GM23338 (cell line): ENCODE results near the gene NEMP2.

Experiments
- CREB1 ChIP-seq: fragments of 250-450 bp; sonication (Bioruptor Pico); IDR thresholded peaks from 2 replicates; pipeline ENCODE4 v1.5.0; 2020; ENCODE audit warnings: low read depth, mild to moderate bottlenecking, moderate library complexity
- CTCF ChIP-seq, 2 experiments: fragments of 200-600 bp in 1 of 2; sonication (generic) in 1 of 2; conservative IDR thresholded peaks; 2 replicates each; pipeline versions ENCODE4 v1.5.1 to v1.6.1; 2016 to 2017; ENCODE audit warnings: antibody characterized with exemption in 2 of 2, low read depth in 2 of 2, mild to moderate bottlenecking in 2 of 2, moderate library complexity in 1 of 2
- ETS1 ChIP-seq: IDR thresholded peaks from 2 replicates; pipeline ENCODE4 v1.6.1; 2016; ENCODE audit warnings: antibody characterized with exemption
- EZH2 ChIP-seq: fragments of 200-600 bp; sonication (generic); IDR thresholded peaks from one replicate; pipeline ENCODE4 v1.8.0; 2017; ENCODE audit warnings: antibody characterized with exemption, mild to moderate bottlenecking, low read depth; ENCODE audit not compliant: unreplicated experiment
- EZH2phosphoT487 ChIP-seq: fragments of 200-600 bp; sonication (generic); IDR thresholded peaks from one replicate; pipeline ENCODE4 v1.8.1; 2018; ENCODE audit warnings: antibody characterized with exemption; ENCODE audit not compliant: unreplicated experiment
- JUNB ChIP-seq: IDR thresholded peaks from one replicate; pipeline ENCODE4 v1.6.1; 2016; ENCODE audit warnings: antibody characterized with exemption; ENCODE audit not compliant: unreplicated experiment
- NANOG ChIP-seq: IDR thresholded peaks from 2 replicates; pipeline ENCODE4 v1.6.1; 2016; ENCODE audit warnings: antibody characterized with exemption, borderline replicate concordance
- POLR2AphosphoS5 ChIP-seq: IDR thresholded peaks from 2 replicates; pipeline ENCODE4 v1.6.1; 2016; ENCODE audit warnings: antibody characterized with exemption, low read depth
- REST ChIP-seq: IDR thresholded peaks from one replicate; pipeline ENCODE4 v1.6.1; 2018; ENCODE audit warnings: antibody characterized with exemption; ENCODE audit not compliant: unreplicated experiment
- STAT1 ChIP-seq: IDR thresholded peaks from one replicate; pipeline ENCODE4 v1.6.1; 2016; ENCODE audit warnings: antibody characterized with exemption; ENCODE audit not compliant: unreplicated experiment
- ZNF331 ChIP-seq: fragments of 250-450 bp; sonication (Bioruptor Pico); IDR thresholded peaks from 2 replicates; pipeline ENCODE4 v1.5.0; 2020; ENCODE audit warnings: low read depth, mild to moderate bottlenecking, moderate library complexity
- ZNF462 ChIP-seq: fragments of 250-450 bp; sonication (Bioruptor Pico); IDR thresholded peaks from 2 replicates; pipeline ENCODE4 v1.5.0; 2020; ENCODE audit warnings: mild to moderate bottlenecking, moderate library complexity

GRCh38 chr2:190465060-190465459 is 69.5 kb downstream of the NEMP2 start:
- TF ChIP-seq CTCF (conservative IDR thresholded peaks at IDR 0.05; ENCODE audit: low read depth in 2 of 2) (no peak), CREB1 (no peak), EZH2 (no peak), EZH2phosphoT487 (no peak), REST (no peak), NANOG (no peak), POLR2AphosphoS5 (no peak), ETS1 (no peak), JUNB (no peak), STAT1 (no peak), ZNF331 (CRISPR knock-in tag) (no peak), ZNF462 (CRISPR knock-in tag) (no peak)
